ENCODE data around the gene ABHD17A.
"Not testable (repeated sequence)": the region's sequence is repeated elsewhere in the genome, so short reads cannot be mapped to it uniquely, and the experiment has no call there.

The ABHD17A gene

GRCh38 chr19:1883784-1884183 is 1.5 kb downstream of the ABHD17A start:
- no peak for DNase-seq

GRCh38 chr19:1882786-1883692 is 2.3 kb downstream of the ABHD17A start:
- peaks cover 0 to 23% (median 0%) of the 10 kb centered on the region in 3 donors for H3K36me3 ChIP-seq
- no peak for DNase-seq
- no peaks in the 10 kb centered on the region for H3K27me3 ChIP-seq
- intact Hi-C loops (cut with DNase I; ENCODE audit: low total_unique reads) = no loop called here
- no peak overlapping the region for H3K27ac ChIP-seq
- peaks cover 0 to 51% (median 36%) of the 10 kb centered on the region in 4 donors for H3K4me1 ChIP-seq
- no peak for TF ChIP-seq CTCF (IDR thresholded peaks at IDR 0.05)
- H3K9me3 ChIP-seq = no peaks in the 10 kb centered on the region
- H3K4me3 ChIP-seq = peak overlapping the region in 1 of 2 donors; percentile 94

More at GRCh38 chr19:1883784-1884183, 1.5 kb downstream of the ABHD17A start:
- TF ChIP-seq CTCF (IDR thresholded peaks at IDR 0.05) = no peak
- Histone ChIP-seq H3K27ac (no peak overlapping the region), H3K9me3 (no peaks in the 10 kb centered on the region), H3K27me3 (no peaks in the 10 kb centered on the region), H3K36me3 (peaks cover 0 to 17% (median 0%) of the 10 kb centered on the region in 3 donors), H3K4me3 (peak overlapping the region; percentile 84 to 94), H3K4me1 (peaks cover 0 to 51% (median 36%) of the 10 kb centered on the region in 4 donors)
- intact Hi-C loops (cut with DNase I; ENCODE audit: low total_unique reads) = no loop called here

GRCh38 chr19:1882089-1882785 is 3.1 kb downstream of the ABHD17A start:
- Histone ChIP-seq H3K27ac (no peak overlapping the region), H3K36me3 (peaks cover 0 to 23% (median 0%) of the 10 kb centered on the region in 3 donors), H3K27me3 (no peaks in the 10 kb centered on the region), H3K4me1 (peaks cover 0 to 51% (median 36%) of the 10 kb centered on the region in 4 donors), H3K9me3 (no peaks in the 10 kb centered on the region), H3K4me3 (no peak overlapping the region)
- no peak for DNase-seq
- intact Hi-C loops (cut with DNase I; ENCODE audit: low total_unique reads) = no loop called here
- no peak for TF ChIP-seq CTCF (IDR thresholded peaks at IDR 0.05)

- H3K27me3 ChIP-seq; intact Hi-C loops (cut with DNase I; ENCODE audit: low total_unique reads); DNase-seq; H3K27ac ChIP-seq; H3K9me3 ChIP-seq: not testable (repeated sequence)
- peaks cover 0 to 55% (median 39%) of the 10 kb centered on the region in 4 donors for H3K4me1 ChIP-seq
- peaks cover 0 to 23% (median 0%) of the 10 kb centered on the region in 3 donors for H3K36me3 ChIP-seq
- H3K4me3 ChIP-seq = peak overlapping the region in 1 of 2 donors; percentile 14
Observed at GRCh38 chr19:1881393-1882088, 3.8 kb downstream of the ABHD17A start.

GRCh38 chr19:1880611-1881392 is 4.5 kb downstream of the ABHD17A start:
- Histone ChIP-seq H3K4me1 (peaks cover 0 to 56% (median 41%) of the 10 kb centered on the region in 4 donors), H3K36me3 (peaks cover 0 to 23% (median 0%) of the 10 kb centered on the region in 3 donors), H3K27me3 (no peaks in the 10 kb centered on the region), H3K9me3 (no peaks in the 10 kb centered on the region), H3K27ac (no peak overlapping the region), H3K4me3 (peak overlapping the region in 1 of 2 donors; percentile 14)
- no peak for TF ChIP-seq CTCF (IDR thresholded peaks at IDR 0.05)
- intact Hi-C loops (cut with DNase I; ENCODE audit: low total_unique reads) = no loop called here
- no peak for DNase-seq

- H3K36me3 ChIP-seq = peaks cover 0 to 23% (median 0%) of the 10 kb centered on the region in 3 donors
- H3K9me3 ChIP-seq; intact Hi-C loops (cut with DNase I; ENCODE audit: low total_unique reads); H3K4me3 ChIP-seq; H3K27ac ChIP-seq; H3K27me3 ChIP-seq; DNase-seq: not testable (repeated sequence)
- H3K4me1 ChIP-seq = peaks cover 0 to 58% (median 42%) of the 10 kb centered on the region in 4 donors
Observed at GRCh38 chr19:1879982-1880381, 5.3 kb downstream of the ABHD17A start.

- H3K27me3 ChIP-seq; DNase-seq; H3K4me3 ChIP-seq; intact Hi-C loops (cut with DNase I; ENCODE audit: low total_unique reads); H3K9me3 ChIP-seq; H3K27ac ChIP-seq: not testable (repeated sequence)
- Histone ChIP-seq H3K4me1 (peaks cover 0 to 57% (median 43%) of the 10 kb centered on the region in 4 donors), H3K36me3 (peaks cover 0 to 23% (median 0%) of the 10 kb centered on the region in 3 donors)
Observed at GRCh38 chr19:1878583-1878982, 6.7 kb downstream of the ABHD17A start.

GRCh38 chr19:1877280-1877660 is 8.0 kb downstream of the ABHD17A start:
- DNase-seq; H3K4me3 ChIP-seq; H3K9me3 ChIP-seq; intact Hi-C loops (cut with DNase I; ENCODE audit: low total_unique reads); H3K27me3 ChIP-seq; H3K27ac ChIP-seq: not testable (repeated sequence)
- H3K4me1 ChIP-seq = peaks cover 0 to 57% (median 43%) of the 10 kb centered on the region in 4 donors
- peaks cover 0 to 23% (median 0%) of the 10 kb centered on the region in 3 donors for H3K36me3 ChIP-seq

Data from tibial artery (tissue), 4 donors.